NB4 (cell line): ENCODE data around the gene ARHGAP22.

Experiments used
- DNase-seq: peaks from one replicate; pipeline ENCODE4 v3.0.0; 2010; ENCODE audit warnings: low read depth
- H3K4me3 ChIP-seq: one replicate; pipeline ENCODE4 v1.5.1; 2011; ENCODE audit warnings: mild to moderate bottlenecking, low read depth, low read length, moderate library complexity
- CTCF ChIP-seq: IDR thresholded peaks from one replicate; pipeline ENCODE4 v1.5.1; 2012; ENCODE audit warnings: low read depth, low read length
- MAX ChIP-seq: IDR thresholded peaks from 2 replicates; pipeline ENCODE4 v1.6.1; 2011; ENCODE audit warnings: low read depth, low read length
- MYC ChIP-seq: IDR thresholded peaks from 2 replicates; pipeline ENCODE4 v1.6.1; 2011; ENCODE audit warnings: low read depth, low read length
- POLR2A ChIP-seq: IDR thresholded peaks from 2 replicates; pipeline ENCODE4 v1.6.1; 2011; ENCODE audit warnings: mild to moderate bottlenecking; ENCODE audit not compliant: insufficient read length; ENCODE audit errors: extremely low read depth

ARHGAP22 gene

GRCh38 chr10:48533951-48534720, 70.7 kb downstream of the ARHGAP22 start:
- TF ChIP-seq POLR2A (no peak), MAX (no peak), MYC (no peak), CTCF (no peak)
- no peak for DNase-seq

GRCh38 chr10:48533540-48533939, 71.3 kb downstream of the ARHGAP22 start:
- no peak overlapping the region for H3K4me3 ChIP-seq
- TF ChIP-seq POLR2A: no peak
- DNase-seq: no peak

More at GRCh38 chr10:48533951-48534720, 70.7 kb downstream of the ARHGAP22 start:
- no peak overlapping the region for H3K4me3 ChIP-seq

GRCh38 chr10:48531486-48531885, 73.4 kb downstream of the ARHGAP22 start:
- TF ChIP-seq POLR2A (no peak), MAX (no peak), CTCF (no peak), MYC (no peak)
- no peak overlapping the region for H3K4me3 ChIP-seq
- DNase-seq: no peak

- TF ChIP-seq POLR2A (no peak), MAX (no peak), MYC (no peak), CTCF (no peak)
- no peak for DNase-seq
- no peak overlapping the region for H3K4me3 ChIP-seq
Observed at GRCh38 chr10:48529331-48529730, 75.5 kb downstream of the ARHGAP22 start.

- TF ChIP-seq POLR2A (no peak), CTCF (no peak), MAX (no peak), MYC (no peak)
- no peak for DNase-seq
Observed at GRCh38 chr10:48527756-48528155, 77.1 kb downstream of the ARHGAP22 start.

GRCh38 chr10:48526846-48527505, 77.9 kb downstream of the ARHGAP22 start:
- no peak overlapping the region for H3K4me3 ChIP-seq
- DNase-seq: no peak
- no peak for TF ChIP-seq MAX
- TF ChIP-seq MYC: no peak
- TF ChIP-seq POLR2A: no peak
- no peak for TF ChIP-seq CTCF

More at GRCh38 chr10:48527756-48528155, 77.1 kb downstream of the ARHGAP22 start:
- no peak overlapping the region for H3K4me3 ChIP-seq
